HG03135 (cell line): Measurements from ENCODE around the gene CHD5.

Experiments used
- ATAC-seq: cut with Tn5 transposase; IDR thresholded peaks from one replicate; pipeline ENCODE4 v1.9.1; 2021; ENCODE audit warnings: mild to moderate bottlenecking, moderate library complexity; ENCODE audit not compliant: unreplicated experiment

The CHD5 gene

GRCh38 chr1:6157132-6157527 is 23.0 kb downstream of the CHD5 start:
- ATAC-seq = no peak

- no peak for ATAC-seq
Measured at GRCh38 chr1:6154525-6155319, 25.4 kb downstream of the CHD5 start.

- no peak for ATAC-seq
Measured at GRCh38 chr1:6152882-6153281, 27.2 kb downstream of the CHD5 start.

- ATAC-seq = no peak
Measured at GRCh38 chr1:6152181-6152580, 27.9 kb downstream of the CHD5 start.

- ATAC-seq = no peak
Measured at GRCh38 chr1:6151291-6151822, 28.8 kb downstream of the CHD5 start.

- ATAC-seq = no peak
Measured at GRCh38 chr1:6150006-6150938, 29.8 kb downstream of the CHD5 start.

GRCh38 chr1:6149597-6149996 is 30.5 kb downstream of the CHD5 start:
- no peak for ATAC-seq

GRCh38 chr1:6148497-6149241 is 31.5 kb downstream of the CHD5 start:
- no peak for ATAC-seq

GRCh38 chr1:6145864-6146410 is 34.2 kb downstream of the CHD5 start:
- no peak for ATAC-seq

GRCh38 chr1:6145396-6145750 is 34.7 kb downstream of the CHD5 start:
- no peak for ATAC-seq

- no peak for ATAC-seq
Measured at GRCh38 chr1:6144647-6145395, 35.3 kb downstream of the CHD5 start.

- no peak for ATAC-seq
Measured at GRCh38 chr1:6144175-6144574, 35.9 kb downstream of the CHD5 start.

- no peak for ATAC-seq
Measured at GRCh38 chr1:6143395-6143794, 36.7 kb downstream of the CHD5 start.

- no peak for ATAC-seq
Measured at GRCh38 chr1:6142734-6143133, 37.4 kb downstream of the CHD5 start.

- ATAC-seq = no peak
Measured at GRCh38 chr1:6142036-6142621, 38.0 kb downstream of the CHD5 start.

- no peak for ATAC-seq
Measured at GRCh38 chr1:6141592-6141991, 38.5 kb downstream of the CHD5 start.

GRCh38 chr1:6140413-6140812 is 39.7 kb downstream of the CHD5 start:
- ATAC-seq = no peak

GRCh38 chr1:6137758-6138157 is 42.4 kb downstream of the CHD5 start:
- no peak for ATAC-seq

GRCh38 chr1:6136516-6137220 is 43.5 kb downstream of the CHD5 start:
- no peak for ATAC-seq
